KMS-11 (cell line): ENCODE results near the gene LPP.

Experiments used
- H2AFZ ChIP-seq: fragments of 200-600 bp; sonication (generic); 2 replicates; pipeline ENCODE4 v1.6.1; 2016; ENCODE audit warnings: antibody characterized with exemption, mixed run types, low read depth
- H3K27ac ChIP-seq: fragments of 200-600 bp; sonication (generic); 2 replicates; pipeline ENCODE4 v1.6.1; 2016; ENCODE audit warnings: mild to moderate bottlenecking, mixed run types
- H3K27me3 ChIP-seq: fragments of 200-600 bp; sonication (generic); 2 replicates; pipeline ENCODE4 v1.6.1; 2017; ENCODE audit warnings: mild to moderate bottlenecking, low read depth, mixed run types, moderate library complexity; ENCODE audit not compliant: insufficient read depth
- H3K36me3 ChIP-seq: fragments of 200-600 bp; sonication (generic); 2 replicates; pipeline ENCODE4 v1.6.1; 2017; ENCODE audit warnings: mild to moderate bottlenecking, mixed run types; ENCODE audit not compliant: insufficient read depth
- H3K4me1 ChIP-seq: fragments of 200-600 bp; sonication (generic); 2 replicates; pipeline ENCODE4 v1.6.1; 2016; ENCODE audit warnings: mild to moderate bottlenecking, low read depth, mixed run types; ENCODE audit not compliant: poor library complexity, severe bottlenecking
- H3K4me2 ChIP-seq: fragments of 200-600 bp; sonication (generic); 2 replicates; pipeline ENCODE4 v1.7.0; 2016; ENCODE audit warnings: mild to moderate bottlenecking, mixed run types
- H3K4me3 ChIP-seq: fragments of 200-600 bp; sonication (generic); IDR thresholded peaks from 2 replicates; pipeline ENCODE4 v1.6.1; 2017; ENCODE audit warnings: low read depth, low read length, mixed read lengths; ENCODE audit not compliant: insufficient read depth
- H3K79me2 ChIP-seq: fragments of 200-600 bp; sonication (generic); 2 replicates; pipeline ENCODE4 v1.6.1; 2016; ENCODE audit warnings: low read depth, mixed run types; ENCODE audit not compliant: insufficient read depth
- H3K9ac ChIP-seq: fragments of 200-600 bp; sonication (generic); 2 replicates; pipeline ENCODE4 v1.6.1; 2016; ENCODE audit warnings: mild to moderate bottlenecking, mixed run types
- H4K20me1 ChIP-seq: fragments of 200-600 bp; sonication (generic); 2 replicates; pipeline ENCODE4 v1.6.1; 2016; ENCODE audit warnings: mild to moderate bottlenecking, mixed run types; ENCODE audit not compliant: insufficient read depth
- TF ChIP-seq, protein P1 (sequence below): fragments of 200-600 bp; sonication (generic); conservative IDR thresholded peaks from 2 replicates; pipeline ENCODE4 v1.6.1; 2017; ENCODE audit warnings: low read depth, mild to moderate bottlenecking, antibody characterized with exemption, low read length, moderate library complexity, mixed read lengths

Gene LPP

DNA sequence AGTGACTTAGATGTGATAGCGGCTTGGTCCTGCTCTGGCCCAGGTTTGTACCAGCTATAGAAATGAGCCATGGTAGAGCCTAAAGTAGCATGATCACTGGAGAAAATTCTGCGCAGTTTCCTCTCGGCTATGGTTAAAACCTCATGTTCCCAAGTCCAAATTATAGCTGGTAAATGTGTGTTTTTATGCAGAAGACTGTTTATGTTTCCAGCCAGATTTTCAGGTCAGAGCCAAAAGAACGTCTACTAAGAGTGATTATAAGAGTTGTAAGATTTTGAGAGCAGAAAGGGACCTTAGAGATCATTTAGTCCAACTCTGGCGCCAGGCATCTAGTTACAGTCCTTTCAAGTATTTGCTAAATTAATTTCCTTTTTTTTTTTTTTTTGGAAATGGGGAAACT is 333.7 kb downstream of the LPP start:
- Histone ChIP-seq H3K4me1 (no peaks in the 10 kb centered on the region), H3K4me2 (no peak overlapping the region), H3K27ac (no peak overlapping the region), H3K36me3 (no peaks in the 10 kb centered on the region), H3K27me3 (no peaks in the 10 kb centered on the region), H4K20me1 (no peaks in the 10 kb centered on the region), H3K9ac (no peak overlapping the region), H3K4me3 (no peak overlapping the region), H3K79me2 (no peaks in the 10 kb centered on the region), H2AFZ (no peak overlapping the region)
- TF ChIP-seq, protein P1, sequence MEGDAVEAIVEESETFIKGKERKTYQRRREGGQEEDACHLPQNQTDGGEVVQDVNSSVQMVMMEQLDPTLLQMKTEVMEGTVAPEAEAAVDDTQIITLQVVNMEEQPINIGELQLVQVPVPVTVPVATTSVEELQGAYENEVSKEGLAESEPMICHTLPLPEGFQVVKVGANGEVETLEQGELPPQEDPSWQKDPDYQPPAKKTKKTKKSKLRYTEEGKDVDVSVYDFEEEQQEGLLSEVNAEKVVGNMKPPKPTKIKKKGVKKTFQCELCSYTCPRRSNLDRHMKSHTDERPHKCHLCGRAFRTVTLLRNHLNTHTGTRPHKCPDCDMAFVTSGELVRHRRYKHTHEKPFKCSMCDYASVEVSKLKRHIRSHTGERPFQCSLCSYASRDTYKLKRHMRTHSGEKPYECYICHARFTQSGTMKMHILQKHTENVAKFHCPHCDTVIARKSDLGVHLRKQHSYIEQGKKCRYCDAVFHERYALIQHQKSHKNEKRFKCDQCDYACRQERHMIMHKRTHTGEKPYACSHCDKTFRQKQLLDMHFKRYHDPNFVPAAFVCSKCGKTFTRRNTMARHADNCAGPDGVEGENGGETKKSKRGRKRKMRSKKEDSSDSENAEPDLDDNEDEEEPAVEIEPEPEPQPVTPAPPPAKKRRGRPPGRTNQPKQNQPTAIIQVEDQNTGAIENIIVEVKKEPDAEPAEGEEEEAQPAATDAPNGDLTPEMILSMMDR, result no peak

DNA sequence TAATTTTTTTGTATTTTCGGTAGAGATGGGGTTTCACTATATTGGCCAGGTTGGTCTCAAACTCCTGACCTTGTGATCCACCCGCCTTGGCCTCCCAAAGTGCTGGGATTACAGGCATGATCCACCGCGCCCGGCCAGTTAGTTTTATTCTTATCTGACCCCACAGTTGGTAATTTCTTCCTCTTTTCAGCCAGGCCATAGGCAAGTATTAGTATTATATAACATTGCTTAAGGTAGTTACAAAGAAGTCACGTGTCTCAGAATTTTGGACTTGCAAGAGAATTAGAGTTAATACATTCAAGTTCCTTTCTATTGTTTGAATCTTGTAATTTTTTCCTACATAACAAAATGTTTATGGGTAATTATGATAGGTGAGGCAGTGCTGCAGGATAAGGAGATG is 334.8 kb downstream of the LPP start:
- TF ChIP-seq, protein P1, result no peak

DNA sequence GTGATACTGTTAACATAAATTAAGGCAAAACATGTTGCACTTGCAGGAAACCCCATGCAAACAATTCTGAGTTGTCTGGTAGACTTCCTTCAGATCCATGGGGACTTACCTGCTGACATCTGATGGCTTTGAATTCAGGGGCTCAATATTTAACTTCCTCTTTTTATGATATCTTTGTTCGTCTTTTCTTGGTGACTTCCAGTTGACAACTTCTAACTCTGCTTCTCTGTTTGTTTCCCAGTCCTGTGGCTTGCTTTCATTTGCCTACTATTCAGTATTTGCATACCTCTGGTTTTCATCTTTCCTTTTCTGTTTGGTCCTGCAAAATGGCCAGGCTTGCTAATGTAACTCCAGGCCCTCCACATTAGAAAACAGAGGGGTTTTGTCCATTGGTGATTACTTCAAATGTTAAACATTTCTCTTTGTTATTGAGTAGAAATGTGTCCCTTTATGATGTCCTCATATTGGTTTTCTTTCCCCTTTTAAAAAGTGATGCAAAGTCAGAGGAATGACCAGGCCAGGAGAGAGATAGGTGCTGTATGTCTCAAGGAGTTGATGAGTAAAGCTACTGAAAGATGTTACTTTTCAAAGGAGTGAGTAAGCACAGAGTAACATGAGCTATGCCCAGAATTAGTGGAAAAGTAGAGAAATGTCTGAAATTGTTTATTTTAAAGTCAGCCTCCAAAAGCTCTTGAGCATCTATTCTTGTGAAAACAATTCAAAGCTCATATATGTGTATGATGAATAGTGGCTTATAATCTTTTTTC is 335.9 kb downstream of the LPP start:
- H3K27me3 ChIP-seq, result no peaks in the 10 kb centered on the region
- H3K27ac ChIP-seq, result no peak overlapping the region
- H3K36me3 ChIP-seq, result no peaks in the 10 kb centered on the region
- TF ChIP-seq, protein P1, result no peak
- no peaks in the 10 kb centered on the region for H3K4me1 ChIP-seq
- no peak overlapping the region for H2AFZ ChIP-seq
- H3K9ac ChIP-seq, result no peak overlapping the region
- H3K4me3 ChIP-seq, result no peak overlapping the region
- no peaks in the 10 kb centered on the region for H4K20me1 ChIP-seq
- H3K79me2 ChIP-seq, result no peaks in the 10 kb centered on the region
- H3K4me2 ChIP-seq, result no peak overlapping the region

More for the DNA sequence above, 334.8 kb downstream of the LPP start:
- no peaks in the 10 kb centered on the region for H3K27me3 ChIP-seq
- no peak overlapping the region for H3K4me3 ChIP-seq
- no peak overlapping the region for H3K27ac ChIP-seq
- no peaks in the 10 kb centered on the region for H4K20me1 ChIP-seq
- no peaks in the 10 kb centered on the region for H3K79me2 ChIP-seq
- no peak overlapping the region for H3K4me2 ChIP-seq
- no peaks in the 10 kb centered on the region for H3K36me3 ChIP-seq
- H3K4me1 ChIP-seq, result no peaks in the 10 kb centered on the region
- H3K9ac ChIP-seq, result no peak overlapping the region
- no peak overlapping the region for H2AFZ ChIP-seq

DNA sequence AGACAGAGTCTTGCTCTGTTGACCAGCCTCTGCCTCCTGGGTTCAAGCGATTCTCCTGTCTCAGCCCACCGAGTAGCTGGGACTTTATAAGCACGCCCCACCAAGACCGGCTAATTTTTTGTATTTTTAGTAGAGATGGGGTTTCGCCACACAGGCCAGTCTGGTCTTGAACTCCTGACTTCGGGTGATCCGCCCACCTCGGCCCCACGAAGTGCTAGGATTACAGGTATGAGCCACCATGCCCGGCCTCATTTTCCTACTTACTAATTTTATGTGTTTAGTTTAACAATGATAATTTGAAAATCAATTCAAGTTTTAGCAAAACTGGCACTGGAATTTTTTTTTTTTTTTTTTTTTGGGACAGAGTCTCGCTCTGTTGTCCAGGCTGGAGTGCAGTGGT is 336.5 kb downstream of the LPP start:
- H3K4me3 ChIP-seq, result no peak overlapping the region

More for the DNA sequence above, 336.5 kb downstream of the LPP start:
- H3K79me2 ChIP-seq, result no peaks in the 10 kb centered on the region
- H3K4me2 ChIP-seq, result no peak overlapping the region
- no peaks in the 10 kb centered on the region for H3K4me1 ChIP-seq
- H3K27ac ChIP-seq, result no peak overlapping the region
- H3K36me3 ChIP-seq, result no peaks in the 10 kb centered on the region
- TF ChIP-seq, protein P1, result no peak
- H2AFZ ChIP-seq, result no peak overlapping the region
- H3K9ac ChIP-seq, result no peak overlapping the region
- H3K27me3 ChIP-seq, result no peaks in the 10 kb centered on the region
- no peaks in the 10 kb centered on the region for H4K20me1 ChIP-seq
